Stimulated activated CD4-positive, alpha-beta T cell treated with anti-CD3 and anti-CD28 coated beads, Interleukin-12 subunit alpha, Interleukin-12 subunit beta, amount 100 ng/mL, for 4 hours (primary cell): ENCODE results near the gene TUBA1A.
"Not testable (repeated sequence)": the region's sequence is repeated elsewhere in the genome, so short reads cannot be mapped to it uniquely, and the experiment has no call there.

Source experiments
- DNase-seq: peaks from one replicate; pipeline ENCODE4 v3.0.0-alpha.2; 2020

The TUBA1A gene

GRCh38 chr12:49146406-49146805, 42.5 kb downstream of the TUBA1A start:
- DNase-seq, result no peak

- DNase-seq, result no peak
These were observed 44.5 kb downstream of the TUBA1A start for GRCh38 chr12:49144384-49144783.

- no peak for DNase-seq
These were observed 49.9 kb downstream of the TUBA1A start for GRCh38 chr12:49138999-49139398.

- DNase-seq, result no peak
These were observed 50.3 kb downstream of the TUBA1A start for GRCh38 chr12:49138587-49138986.

- DNase-seq, result no peak
These were observed 51.4 kb downstream of the TUBA1A start for GRCh38 chr12:49137476-49137875.

GRCh38 chr12:49136997-49137396, 51.9 kb downstream of the TUBA1A start:
- DNase-seq, result not testable (repeated sequence)
